WERI-Rb-1 (cell line): ENCODE measurements around the gene CT47C1.

Source experiments
- DNase-seq: peaks from one replicate; pipeline ENCODE4 v3.0.0-alpha.2; 2020
- H3K27ac ChIP-seq: fragments of 250-450 bp; sonication (Bioruptor Pico); 2 replicates; pipeline ENCODE4 v1.5.1; 2020; ENCODE audit warnings: mild to moderate bottlenecking, moderate library complexity
- H3K27me3 ChIP-seq: fragments of 250-450 bp; sonication (Bioruptor Pico); 2 replicates; pipeline ENCODE4 v1.5.1; 2021; ENCODE audit warnings: mild to moderate bottlenecking, low read depth, moderate library complexity; ENCODE audit not compliant: insufficient read depth, severe bottlenecking
- H3K36me3 ChIP-seq: fragments of 250-450 bp; sonication (Bioruptor Pico); 2 replicates; pipeline ENCODE4 v1.5.1; 2020; ENCODE audit warnings: mild to moderate bottlenecking, moderate library complexity
- H3K4me3 ChIP-seq: 2 replicates; pipeline ENCODE4 v1.5.1; 2011; ENCODE audit warnings: low read depth, mild to moderate bottlenecking, control low read depth, low read length
- H3K9me3 ChIP-seq: fragments of 250-450 bp; sonication (Bioruptor Pico); 2 replicates; pipeline ENCODE4 v1.5.1; 2021; ENCODE audit warnings: mild to moderate bottlenecking, moderate library complexity; ENCODE audit not compliant: severe bottlenecking
- CTCF ChIP-seq: IDR thresholded peaks from 2 replicates; pipeline ENCODE4 v1.5.1; 2011; ENCODE audit warnings: low read depth, mild to moderate bottlenecking, control low read depth, inconsistent platforms, low read length

The CT47C1 gene

GRCh38 chrX:119069762-119070161 is 3.0 kb upstream of the CT47C1 start:
- no peak for TF ChIP-seq CTCF
- no peak overlapping the region for H3K4me3 ChIP-seq
- H3K9me3 ChIP-seq, result no peaks in the 10 kb centered on the region
- H3K27ac ChIP-seq, result no peak overlapping the region
- no peak for DNase-seq
- H3K36me3 ChIP-seq, result no peaks in the 10 kb centered on the region
- H3K27me3 ChIP-seq, result peaks cover 63% of the 10 kb centered on the region

- Histone ChIP-seq H3K27me3 (peaks cover 53% of the 10 kb centered on the region), H3K27ac (no peak overlapping the region), H3K36me3 (no peaks in the 10 kb centered on the region), H3K4me3 (no peak overlapping the region), H3K9me3 (no peaks in the 10 kb centered on the region)
- DNase-seq, result no peak
- no peak for TF ChIP-seq CTCF
Measured at GRCh38 chrX:119071381-119071780, 1.4 kb upstream of the CT47C1 start.

GRCh38 chrX:119073200-119073905 is 560 bp downstream of the CT47C1 start:
- DNase-seq, result no peak
- no peaks in the 10 kb centered on the region for H3K9me3 ChIP-seq
- TF ChIP-seq CTCF, result no peak
- H3K27me3 ChIP-seq, result peaks cover 44% of the 10 kb centered on the region
- no peaks in the 10 kb centered on the region for H3K36me3 ChIP-seq
- no peak overlapping the region for H3K4me3 ChIP-seq
- H3K27ac ChIP-seq, result no peak overlapping the region

GRCh38 chrX:119073911-119074310 is 1.1 kb downstream of the CT47C1 start:
- H3K27ac ChIP-seq, result no peak overlapping the region

GRCh38 chrX:119075270-119076025 is 2.7 kb downstream of the CT47C1 start:
- peaks cover 56% of the 10 kb centered on the region for H3K27me3 ChIP-seq
- H3K36me3 ChIP-seq, result no peaks in the 10 kb centered on the region
- H3K27ac ChIP-seq, result no peak overlapping the region
- DNase-seq, result no peak
- no peak overlapping the region for H3K4me3 ChIP-seq
- H3K9me3 ChIP-seq, result no peaks in the 10 kb centered on the region
- TF ChIP-seq CTCF, result no peak

More at GRCh38 chrX:119073911-119074310, 1.1 kb downstream of the CT47C1 start:
- Histone ChIP-seq H3K9me3 (no peaks in the 10 kb centered on the region), H3K4me3 (no peak overlapping the region), H3K36me3 (no peaks in the 10 kb centered on the region), H3K27me3 (peaks cover 46% of the 10 kb centered on the region)
- no peak for DNase-seq
- no peak for TF ChIP-seq CTCF
